ENCODE measurements around the gene TCERG1L. TPM values are rescaled to one million over a fixed set of nuclear protein-coding genes. Genes with fewer than 3 reads are reported as not detected.
A peak's percentile ranks its signal among the peaks of the same experiment; 100 is the strongest.

Gene TCERG1L
- total RNA-seq, 2 donors from 2014 or later = 4.0 to 4.2 TPM

DNA sequence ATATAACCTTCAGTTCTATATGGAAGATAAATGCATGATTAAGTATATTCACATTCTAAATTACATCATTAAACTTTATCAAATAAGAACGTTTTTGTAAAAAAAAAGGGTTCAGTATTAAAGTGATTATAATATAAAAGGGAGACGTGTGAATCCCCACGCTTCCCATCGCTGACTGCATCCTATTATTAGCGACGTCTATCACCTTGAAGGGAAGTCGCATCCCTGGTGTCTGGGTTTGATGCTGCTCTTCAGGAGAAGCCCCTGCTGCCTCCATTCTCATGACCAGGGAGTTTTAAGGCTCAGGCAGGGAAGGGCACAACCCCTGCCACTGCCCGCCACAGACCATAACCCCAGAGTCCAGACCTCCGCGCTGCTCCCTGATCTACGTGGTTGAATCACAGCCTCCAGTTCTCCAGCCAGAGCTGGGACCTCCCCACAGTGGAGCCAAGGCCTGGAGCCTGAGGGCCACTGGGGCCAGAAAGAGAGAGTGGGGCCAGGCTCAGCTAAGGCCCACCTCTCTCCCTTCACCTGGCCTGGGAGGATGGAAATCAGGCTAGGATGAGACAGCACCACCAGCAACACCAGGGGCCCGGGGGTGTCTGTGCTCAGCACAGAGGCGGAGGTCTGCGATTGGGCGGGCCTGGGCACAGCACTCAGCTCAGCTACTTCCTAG is 130.6 kb downstream of the TCERG1L start:
- no peaks in the 10 kb centered on the region for H3K9me3 ChIP-seq
- intact Hi-C loops (cut with DNase I) = no loop called here
- DNase-seq = no peak

DNA sequence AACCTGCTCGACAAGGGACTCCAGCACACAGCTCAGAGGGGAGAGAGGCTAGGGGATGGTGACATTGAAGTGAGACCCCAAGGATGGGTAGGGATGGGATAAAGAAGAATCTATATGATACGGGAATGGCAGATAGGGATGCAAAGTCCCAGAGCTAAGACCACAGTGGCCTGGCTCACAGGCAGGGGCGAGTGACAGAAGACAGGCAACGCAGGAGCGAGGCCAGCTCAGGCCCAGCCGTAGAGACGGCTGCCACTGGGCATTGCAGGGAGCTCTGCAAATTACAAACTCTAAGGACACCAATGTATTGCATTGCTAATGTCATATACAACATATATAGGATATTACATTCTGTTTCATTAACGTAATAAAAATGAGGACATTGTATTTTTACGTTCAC is 131.4 kb downstream of the TCERG1L start:
- no peak for TF ChIP-seq POLR2A (IDR thresholded peaks at IDR 0.05)
- TF ChIP-seq, protein P1, sequence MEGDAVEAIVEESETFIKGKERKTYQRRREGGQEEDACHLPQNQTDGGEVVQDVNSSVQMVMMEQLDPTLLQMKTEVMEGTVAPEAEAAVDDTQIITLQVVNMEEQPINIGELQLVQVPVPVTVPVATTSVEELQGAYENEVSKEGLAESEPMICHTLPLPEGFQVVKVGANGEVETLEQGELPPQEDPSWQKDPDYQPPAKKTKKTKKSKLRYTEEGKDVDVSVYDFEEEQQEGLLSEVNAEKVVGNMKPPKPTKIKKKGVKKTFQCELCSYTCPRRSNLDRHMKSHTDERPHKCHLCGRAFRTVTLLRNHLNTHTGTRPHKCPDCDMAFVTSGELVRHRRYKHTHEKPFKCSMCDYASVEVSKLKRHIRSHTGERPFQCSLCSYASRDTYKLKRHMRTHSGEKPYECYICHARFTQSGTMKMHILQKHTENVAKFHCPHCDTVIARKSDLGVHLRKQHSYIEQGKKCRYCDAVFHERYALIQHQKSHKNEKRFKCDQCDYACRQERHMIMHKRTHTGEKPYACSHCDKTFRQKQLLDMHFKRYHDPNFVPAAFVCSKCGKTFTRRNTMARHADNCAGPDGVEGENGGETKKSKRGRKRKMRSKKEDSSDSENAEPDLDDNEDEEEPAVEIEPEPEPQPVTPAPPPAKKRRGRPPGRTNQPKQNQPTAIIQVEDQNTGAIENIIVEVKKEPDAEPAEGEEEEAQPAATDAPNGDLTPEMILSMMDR (IDR thresholded peaks at IDR 0.05) = no peak
- DNase-seq (no peak), ATAC-seq (no peak)
- WGBS, 2 donors = 83 to 86% methylated on average over 9 of the region's 9 CpGs
- H3K4me1 ChIP-seq = peaks cover 21% of the 10 kb centered on the region
- H3K27ac ChIP-seq = peak overlapping the region in 1 of 4 donors; percentile 83
- no peaks in the 10 kb centered on the region for H3K27me3 ChIP-seq
- H3K36me3 ChIP-seq (replicated peaks in 1 of 2; ENCODE audit: insufficient read depth in 1 of 2, low read depth in 2 of 2) = no peaks in the 10 kb centered on the region
- H3K4me3 ChIP-seq = no peak overlapping the region
- H3K9me3 ChIP-seq = no peaks in the 10 kb centered on the region
- intact Hi-C loops (cut with DNase I) = no loop called here

More for the DNA sequence above, 130.6 kb downstream of the TCERG1L start:
- 86 to 87% methylated on average over 12 to 15 of the region's 15 CpGs for WGBS, 2 donors
- Histone ChIP-seq H3K4me1 (peaks cover 21% of the 10 kb centered on the region), H3K27me3 (no peaks in the 10 kb centered on the region), H3K36me3 (replicated peaks in 1 of 2; ENCODE audit: insufficient read depth in 1 of 2, low read depth in 2 of 2) (no peaks in the 10 kb centered on the region), H3K4me3 (no peak overlapping the region), H3K27ac (no peak overlapping the region)
- TF ChIP-seq, protein P1 (IDR thresholded peaks at IDR 0.05) = no peak
- TF ChIP-seq POLR2A (IDR thresholded peaks at IDR 0.05) = no peak
- ATAC-seq = no peak

DNA sequence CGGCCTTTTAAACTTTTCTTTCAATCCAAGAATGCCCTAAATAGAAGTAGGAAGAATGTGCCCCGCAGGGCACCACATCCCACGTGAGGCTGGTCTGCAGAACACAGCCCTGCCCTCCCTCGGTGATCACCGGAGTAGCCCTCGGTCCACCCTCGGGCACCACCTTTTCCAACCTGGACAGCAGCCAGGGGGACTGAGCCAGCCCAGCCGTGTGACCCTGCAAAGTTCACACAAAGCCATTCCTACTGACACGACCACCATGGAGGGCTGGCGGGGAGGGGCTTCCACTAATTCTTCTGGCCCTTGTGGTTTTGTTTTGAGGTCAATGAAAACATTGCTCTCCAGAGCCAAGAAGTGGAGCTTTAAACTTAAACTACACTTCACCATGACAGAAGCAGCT is 132.2 kb downstream of the TCERG1L start:
- peaks cover 21% of the 10 kb centered on the region for H3K4me1 ChIP-seq
- no peaks in the 10 kb centered on the region for H3K27me3 ChIP-seq
- TF ChIP-seq, protein P1 (IDR thresholded peaks at IDR 0.05) = peak in 4 of 7 experiments; percentile 27 to 38 (median 30)
- TF ChIP-seq POLR2A (IDR thresholded peaks at IDR 0.05) = no peak
- ATAC-seq = peak; percentile 58
- intact Hi-C loops (cut with DNase I) = no loop called here
- H3K4me3 ChIP-seq = no peak overlapping the region
- H3K36me3 ChIP-seq (replicated peaks in 1 of 2; ENCODE audit: insufficient read depth in 1 of 2, low read depth in 2 of 2) = no peaks in the 10 kb centered on the region
- no peaks in the 10 kb centered on the region for H3K9me3 ChIP-seq
- H3K27ac ChIP-seq = peak overlapping the region in 1 of 4 donors; percentile 83
- 17 to 24% methylated on average over 6 to 10 of the region's 10 CpGs for WGBS, 2 donors
- DNase-seq = peak in 3 of 4 donors; percentile 43 to 80 (median 72)

DNA sequence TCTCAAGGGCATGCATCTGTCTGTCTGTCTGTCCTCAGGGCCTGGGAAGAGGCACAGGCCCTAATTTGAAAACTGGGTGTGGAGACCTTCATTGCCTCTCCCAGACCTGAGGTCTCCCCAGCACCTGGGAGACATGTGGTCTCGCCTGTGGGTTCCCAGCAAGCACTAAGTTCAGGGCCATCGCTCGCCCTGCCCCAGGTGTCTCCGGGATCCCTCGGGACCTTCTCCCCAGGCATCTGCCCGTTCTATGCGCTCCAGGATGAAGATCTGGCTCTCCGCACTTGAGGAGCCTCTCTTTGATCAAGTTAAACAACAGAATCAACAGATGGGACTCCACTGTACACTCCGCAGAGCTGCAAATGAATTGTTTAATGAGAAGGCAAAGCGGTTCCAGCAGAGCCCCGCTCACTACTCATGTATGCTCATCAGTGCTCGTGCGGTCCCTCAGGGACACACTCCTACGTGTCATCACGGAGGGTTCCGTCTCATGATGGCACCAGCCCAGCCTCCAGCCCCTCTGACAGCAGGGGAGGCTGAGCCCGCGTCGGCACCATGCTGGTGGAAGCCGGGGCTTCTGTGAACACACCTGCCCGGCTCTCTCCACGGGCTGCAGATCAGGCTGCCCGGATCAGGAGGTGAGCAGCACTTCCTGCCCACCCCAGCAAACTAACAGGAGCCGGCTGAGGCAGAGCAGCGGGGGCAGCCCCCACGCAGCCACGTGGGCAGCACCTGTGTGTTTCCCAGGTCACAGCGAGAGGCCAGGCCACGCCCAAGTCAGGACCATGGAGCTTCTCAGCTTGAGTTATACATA is 132.8 kb downstream of the TCERG1L start:
- peak; percentile 85 for ATAC-seq
- TF ChIP-seq, protein P1 (IDR thresholded peaks at IDR 0.05) = no peak
- TF ChIP-seq POLR2A (IDR thresholded peaks at IDR 0.05) = peak in 1 of 3 donors; percentile 29
- peak; percentile 63 to 90 (median 82) for DNase-seq

More for the DNA sequence above, 132.8 kb downstream of the TCERG1L start:
- 54 to 77% methylated on average over 15 to 29 of the region's 29 CpGs for WGBS, 2 donors
- no peaks in the 10 kb centered on the region for H3K36me3 ChIP-seq (replicated peaks in 1 of 2; ENCODE audit: insufficient read depth in 1 of 2, low read depth in 2 of 2)
- no peaks in the 10 kb centered on the region for H3K9me3 ChIP-seq
- no peak overlapping the region for H3K4me3 ChIP-seq
- peaks cover 21% of the 10 kb centered on the region for H3K4me1 ChIP-seq
- no peaks in the 10 kb centered on the region for H3K27me3 ChIP-seq
- H3K27ac ChIP-seq = peak overlapping the region in 1 of 4 donors; percentile 83
- intact Hi-C loops (cut with DNase I) = no loop called here

Data from body of pancreas (tissue), 4 donors.